Endodermal cell (in vitro differentiated cells): Measurements from ENCODE around the gene CFAP69. TPM values are rescaled to one million over a fixed set of nuclear protein-coding genes. Genes with fewer than 3 reads are reported as not detected.
A peak's percentile ranks its signal among the peaks of the same experiment; 100 is the strongest.

ENCODE experiments used
- DNase-seq: peaks from one replicate; pipeline ENCODE4 v3.0.0-alpha.2; 2017
- H3K27ac ChIP-seq: 2 replicates; pipeline ENCODE4 v1.5.1; 2013; ENCODE audit warnings: mild to moderate bottlenecking, low read depth, low read length, moderate library complexity
- H3K27me3 ChIP-seq: 2 replicates; pipeline ENCODE4 v1.6.1; 2013; ENCODE audit warnings: mild to moderate bottlenecking, low read length, moderate library complexity; ENCODE audit not compliant: insufficient read depth, control insufficient read depth, poor library complexity, severe bottlenecking
- H3K36me3 ChIP-seq: 2 replicates; pipeline ENCODE4 v1.7.0; 2013; ENCODE audit warnings: mild to moderate bottlenecking, low read length, moderate library complexity; ENCODE audit not compliant: control insufficient read depth, insufficient read depth
- H3K4me1 ChIP-seq: one replicate; pipeline ENCODE4 v1.7.0; 2013; ENCODE audit warnings: low read length; ENCODE audit not compliant: control insufficient read depth, insufficient read depth
- H3K4me3 ChIP-seq: 2 replicates; pipeline ENCODE4 v1.5.1; 2013; ENCODE audit warnings: mild to moderate bottlenecking, low read length, moderate library complexity
- H3K9ac ChIP-seq: 2 replicates; pipeline ENCODE4 v1.6.1; 2013; ENCODE audit warnings: mild to moderate bottlenecking, low read length, moderate library complexity; ENCODE audit not compliant: poor library complexity, severe bottlenecking; ENCODE audit errors: extremely low read depth
- H3K9me3 ChIP-seq: 2 replicates; pipeline ENCODE4 v1.6.1; 2013; ENCODE audit warnings: mild to moderate bottlenecking, low read length, moderate library complexity; ENCODE audit not compliant: control insufficient read depth
- H3K27ac Mint-ChIP-seq: 2 replicates; pipeline ENCODE4 v1.8.0; 2020; ENCODE audit warnings: mixed read lengths
- H3K27me3 Mint-ChIP-seq: 2 replicates; pipeline ENCODE4 v1.8.0; 2021; ENCODE audit warnings: mild to moderate bottlenecking, mixed read lengths; ENCODE audit not compliant: insufficient read depth
- H3K36me3 Mint-ChIP-seq: 2 replicates; pipeline ENCODE4 v1.8.0; 2020; ENCODE audit warnings: low read depth, mixed read lengths
- H3K4me1 Mint-ChIP-seq: 2 replicates; pipeline ENCODE4 v1.8.0; 2020; ENCODE audit warnings: mixed read lengths
- H3K4me3 Mint-ChIP-seq: 2 replicates; pipeline ENCODE4 v1.8.0; 2020; ENCODE audit warnings: mild to moderate bottlenecking, moderate library complexity, mixed read lengths
- H3K9me3 Mint-ChIP-seq: 2 replicates; pipeline ENCODE4 v1.8.0; 2020; ENCODE audit warnings: mild to moderate bottlenecking, mixed read lengths
- CTCF ChIP-seq: fragments of 200-600 bp; sonication (generic); conservative IDR thresholded peaks from 2 replicates; pipeline ENCODE4 v1.5.0; 2021; ENCODE audit warnings: antibody characterized with exemption, mild to moderate bottlenecking
- WGBS, 2 experiments: methylation state at CpG; one replicate each; pipeline versions ENCODE4 v1.1.5 to v1.1.7; 2013; ENCODE audit warnings: missing lambda C conversion rate in 2 of 2, mixed read lengths in 1 of 2; ENCODE audit not compliant: insufficient coverage in 1 of 2, insufficient read length in 1 of 2; 5-methylcytosine and 5-hydroxymethylcytosine counted together
- total RNA-seq, 2 donors: library from RNA; stranded (reverse); fragmentation: NEBNext Ultra II Directional in 1 of 2; extraction: Animal tissue kit (Norgen Biotek cat#: 25700) in 1 of 2; gene quantifications; 2 replicates in 1 of 2; 3 replicates in 1 of 2; pipeline ENCODE4 v1.2.1, GENCODE V29; 2021

CFAP69 gene
- total RNA-seq, 2 donors from 2014 or later = 4.9 to 6.6 TPM

- H3K9me3 Mint-ChIP-seq = no peaks in the 10 kb centered on the region
- Histone ChIP-seq H3K27ac (no peak overlapping the region), H3K4me1 (no peaks in the 10 kb centered on the region), H3K9me3 (no peaks in the 10 kb centered on the region), H3K4me3 (no peak overlapping the region), H3K9ac (no peak overlapping the region), H3K27me3 (no peaks in the 10 kb centered on the region), H3K36me3 (no peaks in the 10 kb centered on the region)
- no peaks in the 10 kb centered on the region for H3K27me3 Mint-ChIP-seq
- no peak for TF ChIP-seq CTCF
- no peak overlapping the region for H3K4me3 Mint-ChIP-seq
- H3K36me3 Mint-ChIP-seq = no peaks in the 10 kb centered on the region
- H3K4me1 Mint-ChIP-seq = no peaks in the 10 kb centered on the region
- DNase-seq = no peak
- no peak overlapping the region for H3K27ac Mint-ChIP-seq
- WGBS, 2 experiments = 100% methylated on average over 1 of the region's 1 CpG; no CpG with 5 or more reads in 1 of the 2 experiments
These were observed 58.3 kb downstream of the CFAP69 start for GRCh38 chr7:90303241-90303640.

- Mint-ChIP-seq H3K36me3 (no peaks in the 10 kb centered on the region), H3K4me1 (peaks cover 13% of the 10 kb centered on the region), H3K9me3 (no peaks in the 10 kb centered on the region), H3K4me3 (no peak overlapping the region), H3K27me3 (no peaks in the 10 kb centered on the region), H3K27ac (no peak overlapping the region)
- no peak overlapping the region for H3K9ac ChIP-seq
- peak; percentile 63 for TF ChIP-seq CTCF
- DNase-seq = no peak
- H3K27ac ChIP-seq = no peak overlapping the region
- no peaks in the 10 kb centered on the region for H3K9me3 ChIP-seq
- no peak overlapping the region for H3K4me3 ChIP-seq
- H3K36me3 ChIP-seq = no peaks in the 10 kb centered on the region
- H3K27me3 ChIP-seq = no peaks in the 10 kb centered on the region
- WGBS, 2 experiments = 86 to 90% methylated on average over 1 to 4 of the region's 5 CpGs
- peaks cover 14% of the 10 kb centered on the region for H3K4me1 ChIP-seq
These were observed 64.9 kb downstream of the CFAP69 start for GRCh38 chr7:90309872-90310271.

GRCh38 chr7:90311175-90311574 lies 66.2 kb downstream of the CFAP69 start:
- H3K4me3 Mint-ChIP-seq = no peak overlapping the region
- H3K9me3 Mint-ChIP-seq = no peaks in the 10 kb centered on the region
- peaks cover 14% of the 10 kb centered on the region for H3K4me1 ChIP-seq
- peaks cover 13% of the 10 kb centered on the region for H3K4me1 Mint-ChIP-seq
- peaks cover 3% of the 10 kb centered on the region for H3K27me3 Mint-ChIP-seq
- H3K36me3 Mint-ChIP-seq = no peaks in the 10 kb centered on the region
- no peak overlapping the region for H3K27ac Mint-ChIP-seq
- TF ChIP-seq CTCF = no peak
- peak overlapping the region; percentile 1 for H3K4me3 ChIP-seq
- no peak overlapping the region for H3K9ac ChIP-seq
- H3K27ac ChIP-seq = no peak overlapping the region
- no peaks in the 10 kb centered on the region for H3K9me3 ChIP-seq
- H3K36me3 ChIP-seq = no peaks in the 10 kb centered on the region
- no peaks in the 10 kb centered on the region for H3K27me3 ChIP-seq
- DNase-seq = no peak
